ENCODE results near the gene GAL3ST2. TPM values are rescaled to one million over a fixed set of nuclear protein-coding genes. Genes with fewer than 3 reads are reported as not detected.
"Not testable (repeated sequence)": the region's sequence is repeated elsewhere in the genome, so short reads cannot be mapped to it uniquely, and the experiment has no call there.

Gene GAL3ST2
- polyA plus RNA-seq, 1 of the 3 experiments (the other 2 are of a cell fraction) = 0.15 TPM

- H3K27me3 ChIP-seq (ENCODE audit: insufficient read depth); H3K4me1 ChIP-seq (ENCODE audit: control insufficient read depth in 1 of 2, insufficient read depth in 2 of 2, low read depth in 1 of 2, low read length in 1 of 2); H3K9me2 ChIP-seq; H4K20me1 ChIP-seq (ENCODE audit: insufficient read depth); H3K36me3 ChIP-seq (replicated peaks in 1 of 2; ENCODE audit: control insufficient read depth in 1 of 2, insufficient read depth in 2 of 2, low read length in 1 of 2); H3K27ac ChIP-seq (ENCODE audit: low read depth in 2 of 2, low read length in 1 of 2); DNase-seq; H3K79me2 ChIP-seq (ENCODE audit: insufficient read depth); CTCF ChIA-PET; H2AFZ ChIP-seq (ENCODE audit: low read depth); H3F3A ChIP-seq (replicated peaks; ENCODE audit: insufficient read depth); H3K4me3 ChIP-seq (ENCODE audit: low read depth in 2 of 2, low read length in 1 of 2); H3K9ac ChIP-seq; H3K4me2 ChIP-seq; POLR2A ChIA-PET; H3K9me3 ChIP-seq: not testable (repeated sequence)
- WGBS (ENCODE audit: low lambda C conversion rate) = 38% methylated on average over 2 of the region's 3 CpGs
Measured at GRCh38 chr2:241791385-241791784, 14.8 kb downstream of the GAL3ST2 start.

- Histone ChIP-seq H3K9me2 (no peaks in the 10 kb centered on the region), H3K27me3 (ENCODE audit: insufficient read depth) (no peaks in the 10 kb centered on the region), H3K9me3 (no peaks in the 10 kb centered on the region), H3K79me2 (ENCODE audit: insufficient read depth) (no peaks in the 10 kb centered on the region), H3K4me3 (ENCODE audit: low read depth in 2 of 2, low read length in 1 of 2) (no peak overlapping the region), H3K4me2 (no peak overlapping the region), H3K4me1 (ENCODE audit: control insufficient read depth in 1 of 2, insufficient read depth in 2 of 2, low read depth in 1 of 2, low read length in 1 of 2) (peaks cover 0 to 10% of the 10 kb centered on the region in 2 experiments; a peak in 1 of 4 replicates), H2AFZ (ENCODE audit: low read depth) (no peak overlapping the region), H3F3A (replicated peaks; ENCODE audit: insufficient read depth) (no peaks in the 10 kb centered on the region), H3K36me3 (replicated peaks in 1 of 2; ENCODE audit: control insufficient read depth in 1 of 2, insufficient read depth in 2 of 2, low read length in 1 of 2) (no peaks in the 10 kb centered on the region), H4K20me1 (ENCODE audit: insufficient read depth) (no peaks in the 10 kb centered on the region), H3K27ac (ENCODE audit: low read depth in 2 of 2, low read length in 1 of 2) (no peak overlapping the region), H3K9ac (no peak overlapping the region)
- no peak for TF ChIP-seq EP300 (IDR thresholded peaks at IDR 0.05; ENCODE audit: borderline replicate concordance in 1 of 2, low read depth in 1 of 2, low read length in 1 of 2)
- TF ChIP-seq USF1 (IDR thresholded peaks at IDR 0.05; ENCODE audit: borderline replicate concordance, low read depth) = no peak
- no peak for TF ChIP-seq SIN3A (IDR thresholded peaks at IDR 0.05; ENCODE audit: borderline replicate concordance, low read depth, low read length)
- TF ChIP-seq YY1 (IDR thresholded peaks at IDR 0.05; ENCODE audit: low read depth) = no peak
- TF ChIP-seq CHD2 (IDR thresholded peaks at IDR 0.05; ENCODE audit: low read length, partially characterized antibody) = no peak
- no peak for TF ChIP-seq MEF2A (IDR thresholded peaks at IDR 0.05; ENCODE audit: borderline replicate concordance, low read depth)
- no peak for TF ChIP-seq ELF1 (IDR thresholded peaks at IDR 0.05)
- TF ChIP-seq, protein P1, sequence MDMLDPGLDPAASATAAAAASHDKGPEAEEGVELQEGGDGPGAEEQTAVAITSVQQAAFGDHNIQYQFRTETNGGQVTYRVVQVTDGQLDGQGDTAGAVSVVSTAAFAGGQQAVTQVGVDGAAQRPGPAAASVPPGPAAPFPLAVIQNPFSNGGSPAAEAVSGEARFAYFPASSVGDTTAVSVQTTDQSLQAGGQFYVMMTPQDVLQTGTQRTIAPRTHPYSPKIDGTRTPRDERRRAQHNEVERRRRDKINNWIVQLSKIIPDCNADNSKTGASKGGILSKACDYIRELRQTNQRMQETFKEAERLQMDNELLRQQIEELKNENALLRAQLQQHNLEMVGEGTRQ (IDR thresholded peaks at IDR 0.05; ENCODE audit: borderline replicate concordance, low read depth, low read length) = no peak
- TF ChIP-seq RCOR1 (IDR thresholded peaks at IDR 0.05; ENCODE audit: low read length) = no peak
- TF ChIP-seq IRF3 (IDR thresholded peaks at IDR 0.05; ENCODE audit: low read depth, low read length) = no peak
- TF ChIP-seq, protein P2, sequence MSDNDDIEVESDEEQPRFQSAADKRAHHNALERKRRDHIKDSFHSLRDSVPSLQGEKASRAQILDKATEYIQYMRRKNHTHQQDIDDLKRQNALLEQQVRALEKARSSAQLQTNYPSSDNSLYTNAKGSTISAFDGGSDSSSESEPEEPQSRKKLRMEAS (IDR thresholded peaks at IDR 0.05; ENCODE audit: low read depth) = no peak
- no peak for TF ChIP-seq NRF1 (IDR thresholded peaks at IDR 0.05; ENCODE audit: low read depth, low read length)
- TF ChIP-seq TAF1 (IDR thresholded peaks at IDR 0.05; ENCODE audit: borderline replicate concordance, low read depth, low read length) = no peak
- no peak for TF ChIP-seq FOSL2 (IDR thresholded peaks at IDR 0.05; ENCODE audit: borderline replicate concordance, low read depth)
- ChIA-PET CTCF (interaction anchor here (1.3 kb wide), 1 partner anchor 85 kb away, joined by 3 read pairs; no protein-coding TSS in a partner anchor), POLR2A (no interaction called here)
- no peak for DNase-seq
- WGBS (ENCODE audit: low lambda C conversion rate) = 91% methylated on average over 5 of the region's 5 CpGs
Measured at GRCh38 chr2:241793385-241793784, 16.8 kb downstream of the GAL3ST2 start.
